PC-3 (cell line): ENCODE measurements around the gene FGFRL1.

Experiments used
- CTCF ChIP-seq: fragments of 300-600 bp; sonication (generic); conservative IDR thresholded peaks from 2 replicates; pipeline ENCODE4 v1.5.1; 2017; ENCODE audit warnings: antibody characterized with exemption, low read depth, mild to moderate bottlenecking, low read length
- EZH2 ChIP-seq: fragments of 300-600 bp; sonication (generic); IDR thresholded peaks from one replicate; pipeline ENCODE4 v1.6.1; 2017; ENCODE audit warnings: antibody characterized with exemption, mild to moderate bottlenecking, low read length; ENCODE audit not compliant: unreplicated experiment
- EZH2phosphoT487 ChIP-seq: fragments of 300-600 bp; sonication (generic); IDR thresholded peaks from 2 replicates; pipeline ENCODE4 v1.6.1; 2018; ENCODE audit warnings: mild to moderate bottlenecking, antibody characterized with exemption, low read length, borderline replicate concordance

DNA sequence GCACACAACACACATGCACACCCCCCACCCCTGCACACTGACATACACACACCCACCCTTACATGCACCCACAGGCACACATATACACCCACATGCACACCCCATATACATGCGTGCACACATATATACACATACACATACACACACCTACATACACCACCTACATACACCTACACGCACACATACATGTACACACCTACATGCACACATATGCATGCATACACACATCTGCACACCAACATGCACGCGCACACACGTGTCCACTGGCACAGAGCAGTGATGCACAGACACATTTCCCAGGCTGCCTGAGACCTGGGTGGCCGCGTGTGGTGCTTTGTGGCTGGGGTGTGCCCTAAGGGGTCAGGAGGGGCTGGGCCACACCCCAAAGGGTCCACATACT is 31.7 kb downstream of the FGFRL1 start:
- TF ChIP-seq CTCF (no peak), EZH2 (no peak), EZH2phosphoT487 (no peak)
